ENCODE data around the gene CCDC88A. TPM values are rescaled to one million over a fixed set of nuclear protein-coding genes. Genes with fewer than 3 reads are reported as not detected.
"Not testable (repeated sequence)": the region's sequence is repeated elsewhere in the genome, so short reads cannot be mapped to it uniquely, and the experiment has no call there.

The CCDC88A gene
- total RNA-seq, 1 experiment from 2014 or later: 21.6 TPM

DNA sequence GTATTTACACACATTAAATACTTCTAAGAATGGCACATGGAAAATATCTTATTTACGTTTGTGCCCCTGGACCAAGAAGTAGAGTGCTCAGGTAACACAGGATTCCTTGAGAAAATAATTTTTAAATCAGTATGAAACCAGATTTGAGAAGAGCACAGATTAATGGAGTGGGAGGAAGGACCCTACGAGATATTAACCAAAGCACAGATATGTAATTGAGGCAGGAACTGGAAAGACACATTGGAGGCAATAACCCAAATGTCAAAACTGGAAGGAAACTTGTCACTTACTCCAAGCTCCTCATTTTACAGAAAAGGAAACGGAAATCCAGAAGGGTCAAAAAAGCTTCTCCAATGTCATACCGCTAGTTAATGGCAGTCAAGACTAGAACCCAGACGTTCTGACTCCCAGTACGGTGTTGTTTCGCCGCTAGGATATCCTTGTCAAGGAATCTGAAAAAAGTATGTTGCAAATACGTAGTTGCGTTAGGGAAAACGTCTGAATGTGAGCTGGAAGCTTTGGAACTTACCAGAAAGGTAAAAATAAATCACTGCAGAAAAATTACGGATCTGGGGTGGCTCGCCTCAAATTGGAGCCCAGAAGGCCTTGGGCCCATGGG is 151.3 kb downstream of the CCDC88A start:
- H3K79me2 ChIP-seq (ENCODE audit: low read length): peaks cover 22% of the 10 kb centered on the region
- H3K27ac ChIP-seq (ENCODE audit: low read length): peak overlapping the region; percentile 57
- H3K9me3 ChIP-seq (ENCODE audit: low read length): no peaks in the 10 kb centered on the region
- H3K9me2 ChIP-seq (replicated peaks; ENCODE audit: low read length): no peaks in the 10 kb centered on the region
- TF ChIP-seq, protein P1, sequence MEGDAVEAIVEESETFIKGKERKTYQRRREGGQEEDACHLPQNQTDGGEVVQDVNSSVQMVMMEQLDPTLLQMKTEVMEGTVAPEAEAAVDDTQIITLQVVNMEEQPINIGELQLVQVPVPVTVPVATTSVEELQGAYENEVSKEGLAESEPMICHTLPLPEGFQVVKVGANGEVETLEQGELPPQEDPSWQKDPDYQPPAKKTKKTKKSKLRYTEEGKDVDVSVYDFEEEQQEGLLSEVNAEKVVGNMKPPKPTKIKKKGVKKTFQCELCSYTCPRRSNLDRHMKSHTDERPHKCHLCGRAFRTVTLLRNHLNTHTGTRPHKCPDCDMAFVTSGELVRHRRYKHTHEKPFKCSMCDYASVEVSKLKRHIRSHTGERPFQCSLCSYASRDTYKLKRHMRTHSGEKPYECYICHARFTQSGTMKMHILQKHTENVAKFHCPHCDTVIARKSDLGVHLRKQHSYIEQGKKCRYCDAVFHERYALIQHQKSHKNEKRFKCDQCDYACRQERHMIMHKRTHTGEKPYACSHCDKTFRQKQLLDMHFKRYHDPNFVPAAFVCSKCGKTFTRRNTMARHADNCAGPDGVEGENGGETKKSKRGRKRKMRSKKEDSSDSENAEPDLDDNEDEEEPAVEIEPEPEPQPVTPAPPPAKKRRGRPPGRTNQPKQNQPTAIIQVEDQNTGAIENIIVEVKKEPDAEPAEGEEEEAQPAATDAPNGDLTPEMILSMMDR (conservative IDR thresholded peaks at IDR 0.05; ENCODE audit: low read depth, low read length): no peak
- TF ChIP-seq EZH2 (IDR thresholded peaks at IDR 0.05; ENCODE audit: low read length, unreplicated experiment) (no peak), EZH2phosphoT487 (IDR thresholded peaks at IDR 0.05; ENCODE audit: borderline replicate concordance, low read length) (no peak)
- ATAC-seq: peak; percentile 16
- TSS peak; percentile 91 for BruUV-seq (replicated peaks)
- H3K4me2 ChIP-seq (ENCODE audit: low read length): peak overlapping the region; percentile 95
- H3K27me3 ChIP-seq (ENCODE audit: low read length): no peaks in the 10 kb centered on the region
- H3K4me3 ChIP-seq (ENCODE audit: low read length): peak overlapping the region; percentile 90
- H4K20me1 ChIP-seq (ENCODE audit: low read length): no peaks in the 10 kb centered on the region
- no peaks in the 10 kb centered on the region for H3F3A ChIP-seq (ENCODE audit: low read length, unreplicated experiment)
- peaks cover 12% of the 10 kb centered on the region for H3K4me1 ChIP-seq (ENCODE audit: insufficient read depth, low read length)
- peak overlapping the region; percentile 78 for H2AFZ ChIP-seq (ENCODE audit: low read length)
- peak; percentile 13 for DNase-seq
- POLR2A ChIA-PET (ENCODE audit: unreplicated experiment): interaction anchor here (0.6 kb wide), 6 partner anchors 36 to 545 kb away, joined by 3 to 7 read pairs (median 5); partner anchors contain the start of genes CFAP36, CLHC1, EML6 and RPS27A
- H3K9ac ChIP-seq (ENCODE audit: low read length): peak overlapping the region; percentile 91
- intact Hi-C loops (cut with micrococcal nuclease): loop anchor here (2.0 kb wide), 1 partner anchor 164 kb away; no protein-coding TSS in a partner anchor
- H3K36me3 ChIP-seq (ENCODE audit: low read depth, low read length): peaks cover 10% of the 10 kb centered on the region
- CTCF ChIA-PET: no interaction called here

DNA sequence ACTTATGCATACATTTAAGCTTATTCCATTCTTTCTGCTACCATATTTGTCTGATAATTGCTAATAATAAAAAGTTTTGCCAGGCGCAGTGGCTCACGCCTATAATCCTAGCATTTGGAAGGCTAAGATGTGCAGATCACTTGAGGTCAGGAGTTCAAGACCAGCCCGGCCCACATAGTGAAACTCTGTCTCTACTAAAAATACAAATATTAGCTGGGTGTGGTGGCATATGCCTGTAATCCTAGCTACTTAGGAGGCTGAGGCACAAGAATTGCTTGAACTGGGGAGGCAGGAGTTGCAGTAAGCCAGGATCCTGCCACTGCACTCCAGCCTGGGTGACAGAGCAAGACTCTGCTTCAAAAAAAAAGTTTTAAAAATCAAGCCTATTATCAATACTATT is 160.1 kb downstream of the CCDC88A start:
- ATAC-seq; POLR2A ChIA-PET (ENCODE audit: unreplicated experiment); H3K4me3 ChIP-seq (ENCODE audit: low read length); H3K27ac ChIP-seq (ENCODE audit: low read length); H3K9ac ChIP-seq (ENCODE audit: low read length); BruUV-seq (replicated peaks); H3K9me2 ChIP-seq (replicated peaks; ENCODE audit: low read length); intact Hi-C loops (cut with micrococcal nuclease); H3F3A ChIP-seq (ENCODE audit: low read length, unreplicated experiment); H4K20me1 ChIP-seq (ENCODE audit: low read length); H2AFZ ChIP-seq (ENCODE audit: low read length); H3K9me3 ChIP-seq (ENCODE audit: low read length); DNase-seq; H3K79me2 ChIP-seq (ENCODE audit: low read length); H3K4me1 ChIP-seq (ENCODE audit: insufficient read depth, low read length); H3K27me3 ChIP-seq (ENCODE audit: low read length); CTCF ChIA-PET; H3K4me2 ChIP-seq (ENCODE audit: low read length): not testable (repeated sequence)
- H3K36me3 ChIP-seq (ENCODE audit: low read depth, low read length): peaks cover 22% of the 10 kb centered on the region; the same call in 1 of the 2 replicates

- Histone ChIP-seq H3K27ac (ENCODE audit: low read length) (no peak overlapping the region), H3K4me3 (ENCODE audit: low read length) (no peak overlapping the region), H3K27me3 (ENCODE audit: low read length) (no peaks in the 10 kb centered on the region), H2AFZ (ENCODE audit: low read length) (no peak overlapping the region), H3K9me2 (replicated peaks; ENCODE audit: low read length) (no peaks in the 10 kb centered on the region), H3K9me3 (ENCODE audit: low read length) (no peaks in the 10 kb centered on the region), H3K4me1 (ENCODE audit: insufficient read depth, low read length) (no peaks in the 10 kb centered on the region), H3K36me3 (ENCODE audit: low read depth, low read length) (peaks cover 44% of the 10 kb centered on the region), H3K9ac (ENCODE audit: low read length) (no peak overlapping the region), H3K79me2 (ENCODE audit: low read length) (no peaks in the 10 kb centered on the region), H3F3A (ENCODE audit: low read length, unreplicated experiment) (no peaks in the 10 kb centered on the region), H3K4me2 (ENCODE audit: low read length) (no peak overlapping the region), H4K20me1 (ENCODE audit: low read length) (no peaks in the 10 kb centered on the region)
- intact Hi-C loops (cut with micrococcal nuclease): no loop called here
- no peak for ATAC-seq
- no TSS peak for BruUV-seq (replicated peaks)
- TF ChIP-seq, protein P1 (conservative IDR thresholded peaks at IDR 0.05; ENCODE audit: low read depth, low read length): no peak
- TF ChIP-seq EZH2phosphoT487 (IDR thresholded peaks at IDR 0.05; ENCODE audit: borderline replicate concordance, low read length) (no peak), EZH2 (IDR thresholded peaks at IDR 0.05; ENCODE audit: low read length, unreplicated experiment) (no peak)
- no peak for DNase-seq
- POLR2A ChIA-PET (ENCODE audit: unreplicated experiment): no interaction called here
- CTCF ChIA-PET: no interaction called here
These were observed 166.8 kb downstream of the CCDC88A start for GRCh38 chr2:55252832-55253231.
